KMS-11 (cell line): ENCODE results near the gene ABL2.
"Not testable (repeated sequence)": the region's sequence is repeated elsewhere in the genome, so short reads cannot be mapped to it uniquely, and the experiment has no call there.

Source experiments
- H2AFZ ChIP-seq: fragments of 200-600 bp; sonication (generic); 2 replicates; pipeline ENCODE4 v1.6.1; 2016; ENCODE audit warnings: antibody characterized with exemption, mixed run types, low read depth
- H3K27ac ChIP-seq: fragments of 200-600 bp; sonication (generic); 2 replicates; pipeline ENCODE4 v1.6.1; 2016; ENCODE audit warnings: mild to moderate bottlenecking, mixed run types
- H3K27me3 ChIP-seq: fragments of 200-600 bp; sonication (generic); 2 replicates; pipeline ENCODE4 v1.6.1; 2017; ENCODE audit warnings: mild to moderate bottlenecking, low read depth, mixed run types, moderate library complexity; ENCODE audit not compliant: insufficient read depth
- H3K36me3 ChIP-seq: fragments of 200-600 bp; sonication (generic); 2 replicates; pipeline ENCODE4 v1.6.1; 2017; ENCODE audit warnings: mild to moderate bottlenecking, mixed run types; ENCODE audit not compliant: insufficient read depth
- H3K4me1 ChIP-seq: fragments of 200-600 bp; sonication (generic); 2 replicates; pipeline ENCODE4 v1.6.1; 2016; ENCODE audit warnings: mild to moderate bottlenecking, low read depth, mixed run types; ENCODE audit not compliant: poor library complexity, severe bottlenecking
- H3K4me2 ChIP-seq: fragments of 200-600 bp; sonication (generic); 2 replicates; pipeline ENCODE4 v1.7.0; 2016; ENCODE audit warnings: mild to moderate bottlenecking, mixed run types
- H3K4me3 ChIP-seq: fragments of 200-600 bp; sonication (generic); IDR thresholded peaks from 2 replicates; pipeline ENCODE4 v1.6.1; 2017; ENCODE audit warnings: low read depth, low read length, mixed read lengths; ENCODE audit not compliant: insufficient read depth
- H3K79me2 ChIP-seq: fragments of 200-600 bp; sonication (generic); 2 replicates; pipeline ENCODE4 v1.6.1; 2016; ENCODE audit warnings: low read depth, mixed run types; ENCODE audit not compliant: insufficient read depth
- H3K9ac ChIP-seq: fragments of 200-600 bp; sonication (generic); 2 replicates; pipeline ENCODE4 v1.6.1; 2016; ENCODE audit warnings: mild to moderate bottlenecking, mixed run types
- H4K20me1 ChIP-seq: fragments of 200-600 bp; sonication (generic); 2 replicates; pipeline ENCODE4 v1.6.1; 2016; ENCODE audit warnings: mild to moderate bottlenecking, mixed run types; ENCODE audit not compliant: insufficient read depth
- TF ChIP-seq, protein P1 (sequence below): fragments of 200-600 bp; sonication (generic); conservative IDR thresholded peaks from 2 replicates; pipeline ENCODE4 v1.6.1; 2017; ENCODE audit warnings: low read depth, mild to moderate bottlenecking, antibody characterized with exemption, low read length, moderate library complexity, mixed read lengths

The ABL2 gene

DNA sequence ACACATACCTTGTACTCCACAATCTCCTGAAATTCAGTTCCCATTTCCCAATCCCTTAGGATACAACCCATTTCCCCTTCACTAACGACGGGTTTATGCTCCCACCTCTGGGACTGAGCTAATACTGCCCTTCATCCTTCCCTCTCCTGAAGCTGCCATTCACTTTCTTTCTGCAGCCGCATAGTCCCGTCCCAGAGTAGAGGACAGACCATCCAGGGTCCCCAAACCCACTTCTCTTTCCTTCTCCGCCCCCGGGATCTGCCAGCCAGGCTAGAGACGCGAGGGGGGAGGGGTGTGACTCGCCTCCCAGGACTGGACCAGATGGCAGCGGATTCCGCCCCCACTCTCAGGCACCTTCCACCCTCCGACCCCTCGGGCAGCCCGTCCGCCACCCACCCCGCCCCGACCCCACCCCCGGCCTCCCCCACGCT lies 679 bp downstream of the ABL2 start:
- H3K27ac ChIP-seq: no peak overlapping the region
- H3K27me3 ChIP-seq: no peaks in the 10 kb centered on the region
- H3K9ac ChIP-seq: peak overlapping the region; percentile 90; the same call in 1 of the 2 replicates
- no peak overlapping the region; the same call in 1 of the 2 replicates for H2AFZ ChIP-seq
- H3K79me2 ChIP-seq: peaks cover 46% of the 10 kb centered on the region
- no peaks in the 10 kb centered on the region for H3K36me3 ChIP-seq
- peak overlapping the region; percentile 83 for H3K4me3 ChIP-seq
- peaks cover 38% of the 10 kb centered on the region for H3K4me1 ChIP-seq
- TF ChIP-seq, protein P1, sequence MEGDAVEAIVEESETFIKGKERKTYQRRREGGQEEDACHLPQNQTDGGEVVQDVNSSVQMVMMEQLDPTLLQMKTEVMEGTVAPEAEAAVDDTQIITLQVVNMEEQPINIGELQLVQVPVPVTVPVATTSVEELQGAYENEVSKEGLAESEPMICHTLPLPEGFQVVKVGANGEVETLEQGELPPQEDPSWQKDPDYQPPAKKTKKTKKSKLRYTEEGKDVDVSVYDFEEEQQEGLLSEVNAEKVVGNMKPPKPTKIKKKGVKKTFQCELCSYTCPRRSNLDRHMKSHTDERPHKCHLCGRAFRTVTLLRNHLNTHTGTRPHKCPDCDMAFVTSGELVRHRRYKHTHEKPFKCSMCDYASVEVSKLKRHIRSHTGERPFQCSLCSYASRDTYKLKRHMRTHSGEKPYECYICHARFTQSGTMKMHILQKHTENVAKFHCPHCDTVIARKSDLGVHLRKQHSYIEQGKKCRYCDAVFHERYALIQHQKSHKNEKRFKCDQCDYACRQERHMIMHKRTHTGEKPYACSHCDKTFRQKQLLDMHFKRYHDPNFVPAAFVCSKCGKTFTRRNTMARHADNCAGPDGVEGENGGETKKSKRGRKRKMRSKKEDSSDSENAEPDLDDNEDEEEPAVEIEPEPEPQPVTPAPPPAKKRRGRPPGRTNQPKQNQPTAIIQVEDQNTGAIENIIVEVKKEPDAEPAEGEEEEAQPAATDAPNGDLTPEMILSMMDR: no peak
- peaks cover 6% of the 10 kb centered on the region; the same call in 1 of the 2 replicates for H4K20me1 ChIP-seq
- peak overlapping the region; percentile 79 for H3K4me2 ChIP-seq

DNA sequence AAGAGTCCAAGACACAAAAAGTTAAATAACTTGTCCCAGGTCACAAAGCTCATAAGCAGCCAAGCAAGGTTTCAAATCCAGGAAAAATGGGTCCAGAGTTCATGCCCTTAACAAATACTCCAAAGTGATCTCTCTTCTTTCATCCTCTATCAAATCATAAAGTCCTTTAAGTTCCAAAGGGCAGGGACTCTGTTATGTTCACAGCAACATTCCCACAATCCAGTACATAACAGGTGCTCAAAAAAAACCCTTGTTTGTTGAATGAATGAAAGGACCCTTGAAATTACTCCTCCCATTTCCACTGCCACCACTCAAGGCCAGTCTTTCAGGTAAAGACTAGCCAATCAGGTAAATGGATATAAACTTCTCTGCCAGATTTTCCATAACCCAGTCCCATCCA lies 2.7 kb downstream of the ABL2 start:
- Histone ChIP-seq H3K27ac (no peak overlapping the region), H3K79me2 (peaks cover 63% of the 10 kb centered on the region), H3K9ac (no peak overlapping the region), H3K4me2 (0 out of 2 replicates have a peak overlapping the region, but pooled peaks have one; percentile 1), H3K4me3 (no peak overlapping the region), H3K27me3 (no peaks in the 10 kb centered on the region), H3K4me1 (peaks cover 39% of the 10 kb centered on the region), H4K20me1 (peaks cover 6% of the 10 kb centered on the region; the same call in 1 of the 2 replicates), H2AFZ (no peak overlapping the region), H3K36me3 (no peaks in the 10 kb centered on the region)
- TF ChIP-seq, protein P1: no peak

DNA sequence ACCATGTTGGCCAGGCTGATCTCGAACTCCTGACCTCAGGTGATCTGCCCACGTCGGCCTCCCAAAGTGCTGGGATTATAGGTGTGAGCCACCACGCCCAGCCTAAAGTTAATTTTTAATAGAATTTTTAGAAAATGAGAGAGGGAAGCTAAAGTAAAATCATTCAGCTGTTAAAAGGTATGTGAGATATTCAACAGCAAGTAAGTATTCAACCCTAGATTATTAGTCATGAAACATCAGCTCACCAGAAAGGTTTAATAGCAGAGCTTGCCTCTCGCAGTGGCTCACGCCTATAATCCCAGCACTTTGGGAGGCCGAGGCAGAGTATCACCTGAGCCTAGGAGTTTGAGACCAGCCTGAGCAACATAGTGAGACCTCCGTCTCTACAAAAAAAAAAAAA lies 5.0 kb downstream of the ABL2 start:
- H3K4me2 ChIP-seq, H3K36me3 ChIP-seq: not testable (repeated sequence)
- H3K79me2 ChIP-seq: peaks cover 73% of the 10 kb centered on the region

DNA sequence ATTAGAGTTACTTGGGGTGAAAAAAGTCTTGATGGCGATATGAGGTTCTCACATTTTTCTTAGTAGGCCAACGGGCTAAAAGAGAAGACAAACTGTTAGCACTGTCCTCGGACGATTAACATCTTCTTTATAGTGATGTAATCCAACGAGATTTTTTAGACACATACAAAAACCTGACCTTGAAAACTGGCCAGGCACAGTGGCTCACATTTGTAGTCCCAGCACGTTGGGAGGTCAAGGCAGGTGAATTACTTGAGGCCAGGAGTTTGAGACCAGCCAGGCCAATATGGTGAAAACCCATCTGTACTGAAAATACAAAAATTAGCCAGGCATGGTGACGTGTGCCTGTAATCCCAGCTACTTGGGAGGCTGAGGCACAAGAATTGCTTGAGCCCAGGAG lies 8.4 kb downstream of the ABL2 start:
- not testable (repeated sequence) for H3K27ac ChIP-seq, H3K9ac ChIP-seq, H4K20me1 ChIP-seq, H3K4me2 ChIP-seq, H3K36me3 ChIP-seq, H3K4me3 ChIP-seq, H3K27me3 ChIP-seq, H2AFZ ChIP-seq
- Histone ChIP-seq H3K4me1 (peaks cover 41% of the 10 kb centered on the region), H3K79me2 (peaks cover 57% of the 10 kb centered on the region)

More for the DNA sequence above, 5.0 kb downstream of the ABL2 start:
- H3K4me1 ChIP-seq: peaks cover 44% of the 10 kb centered on the region
- not testable (repeated sequence) for H3K27ac ChIP-seq, H3K27me3 ChIP-seq, H3K9ac ChIP-seq, H2AFZ ChIP-seq, H3K4me3 ChIP-seq, H4K20me1 ChIP-seq

DNA sequence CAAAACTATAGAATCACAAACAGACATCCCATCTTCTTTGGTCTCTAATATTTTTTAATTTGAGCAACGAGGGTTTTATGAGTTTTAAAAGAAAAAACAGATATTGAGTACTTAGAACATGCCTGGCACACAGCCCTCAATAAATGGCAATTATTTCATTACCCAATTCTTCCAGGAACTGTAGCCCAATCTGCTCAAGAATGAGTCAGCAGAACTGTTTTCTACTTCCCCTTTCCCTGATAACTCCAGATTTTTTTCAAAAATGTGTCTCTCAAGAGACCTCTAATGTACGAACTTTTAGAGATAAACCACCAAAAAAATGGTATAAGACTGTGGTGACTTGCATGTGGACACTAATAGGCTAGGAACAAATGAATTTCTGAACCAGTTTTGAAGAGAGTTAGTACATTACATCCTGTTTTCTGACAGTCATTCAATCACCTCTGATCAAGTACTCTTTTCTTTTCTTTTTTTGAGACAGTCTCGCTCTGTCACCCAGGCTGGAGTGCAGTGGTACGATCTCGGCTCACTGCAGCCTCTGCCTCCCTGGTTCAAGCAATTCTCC lies 11.5 kb downstream of the ABL2 start:
- Histone ChIP-seq H3K4me2 (no peak overlapping the region), H3K4me1 (peaks cover 53% of the 10 kb centered on the region), H4K20me1 (no peaks in the 10 kb centered on the region), H3K36me3 (no peaks in the 10 kb centered on the region), H3K27ac (peak overlapping the region; percentile 5; the same call in 1 of the 2 replicates), H3K4me3 (no peak overlapping the region), H3K79me2 (peaks cover 43% of the 10 kb centered on the region; the same call in 1 of the 2 replicates), H2AFZ (no peak overlapping the region), H3K9ac (no peak overlapping the region), H3K27me3 (no peaks in the 10 kb centered on the region)
- TF ChIP-seq, protein P1: no peak

DNA sequence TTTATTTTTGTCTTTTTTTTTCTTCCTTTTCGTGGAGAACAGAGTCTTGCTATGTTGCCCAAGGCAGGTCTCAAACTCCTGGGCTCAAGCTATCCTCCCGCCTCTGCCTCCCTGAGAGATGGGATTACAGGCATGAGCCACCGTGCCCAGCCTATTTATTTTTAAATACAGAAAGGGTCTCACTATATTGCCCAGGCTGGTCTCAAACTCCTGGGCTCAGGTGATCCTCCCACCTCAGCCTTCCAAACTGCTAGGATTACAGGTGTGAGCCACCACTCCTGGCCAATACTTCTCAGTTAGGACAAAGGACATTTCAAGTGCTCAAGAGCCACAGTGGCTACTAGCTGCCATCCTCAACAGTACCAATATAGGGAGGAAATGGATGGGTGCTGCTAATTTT lies 16.2 kb downstream of the ABL2 start:
- H3K27ac ChIP-seq, H3K4me3 ChIP-seq, H2AFZ ChIP-seq, H3K36me3 ChIP-seq, H3K4me2 ChIP-seq, H3K27me3 ChIP-seq, H3K9ac ChIP-seq, H4K20me1 ChIP-seq: not testable (repeated sequence)
- peaks cover 21% of the 10 kb centered on the region for H3K4me1 ChIP-seq
- peaks cover 30% of the 10 kb centered on the region; the same call in 1 of the 2 replicates for H3K79me2 ChIP-seq
